Measurements from ENCODE around the gene NEURL1B.

GRCh38 chr5:172640139-172640538 is 924 bp upstream of the NEURL1B start:
- TF ChIP-seq CREB1 (IDR thresholded peaks at IDR 0.05; ENCODE audit: low read depth) (no peak), TAF1 (IDR thresholded peaks at IDR 0.05; ENCODE audit: low read depth) (no peak), RAD21 (IDR thresholded peaks at IDR 0.05; ENCODE audit: low read depth) (no peak)
